HEK293 (cell line): Measurements from ENCODE around the gene SMIM31.

Source experiments
- CTCF ChIA-PET: fragments of 350-600 bp; formaldehyde crosslinking; extraction: SDS; loops from one replicate; lab custom pipeline; 2021; ENCODE audit warnings: antibody characterized with exemption; lab: Yijun Ruan, JAX
- POLR2A ChIA-PET: fragments of 300-600 bp; formaldehyde crosslinking; extraction: SDS; loops from one replicate; lab custom pipeline; 2020; ENCODE audit warnings: antibody characterized with exemption, inconsistent platforms; lab: Yijun Ruan, JAX
- H3K27ac ChIP-seq: fragments of 200-500 bp; sonication (Bioruptor generic); 2 replicates; pipeline ENCODE4 v1.5.1; 2014; ENCODE audit warnings: low read depth, low read length, control low read depth, inconsistent platforms; ENCODE audit errors: extremely low read depth
- H3K36me3 ChIP-seq, 2 experiments: fragments of 200-500 bp in 1 of 2; sonication (Bioruptor generic) in 1 of 2; 1 replicate in 1 of 2; 2 replicates in 1 of 2; pipeline ENCODE4 v1.5.1; 2014 to 2017; ENCODE audit warnings: inconsistent platforms in 2 of 2, low read length in 2 of 2; ENCODE audit not compliant: control insufficient read depth in 2 of 2, insufficient read depth in 1 of 2
- H3K4me1 ChIP-seq: fragments of 200-500 bp; sonication (Bioruptor generic); 2 replicates; pipeline ENCODE4 v1.5.1; 2014; ENCODE audit warnings: mild to moderate bottlenecking, low read length, inconsistent platforms; ENCODE audit not compliant: control insufficient read depth, insufficient read depth
- H3K4me3 ChIP-seq: 2 replicates; pipeline ENCODE4 v1.5.1; 2011; ENCODE audit warnings: low read depth, mild to moderate bottlenecking, control low read depth, low read length, moderate library complexity
- H3K9me3 ChIP-seq: fragments of 200-500 bp; sonication (Bioruptor generic); 2 replicates; pipeline ENCODE4 v1.5.1; 2014; ENCODE audit warnings: low read depth, low read length, inconsistent platforms; ENCODE audit not compliant: control insufficient read depth, insufficient read depth
- HIC1 ChIP-seq: fragments of 450-650 bp; formaldehyde crosslinking; IDR thresholded peaks from 2 replicates; pipeline ENCODE4 v1.5.1; 2016; ENCODE audit warnings: missing biosample characterization, missing genetic modification characterization
- HOXA7 ChIP-seq: sonication (generic); formaldehyde crosslinking; IDR thresholded peaks from 2 replicates; pipeline ENCODE4 v1.8.1; 2022; ENCODE audit warnings: missing genetic modification reagents, borderline replicate concordance
- HOXC10 ChIP-seq: sonication (generic); formaldehyde crosslinking; IDR thresholded peaks from 2 replicates; pipeline ENCODE4 v1.8.1; 2023; ENCODE audit warnings: mild to moderate bottlenecking, missing genetic modification reagents
- KLF1 ChIP-seq: fragments of 450-650 bp; formaldehyde crosslinking; IDR thresholded peaks from 2 replicates; pipeline ENCODE4 v1.5.1; 2016; ENCODE audit warnings: missing biosample characterization, missing genetic modification characterization
- PRDM1 ChIP-seq: fragments of 450-650 bp; formaldehyde crosslinking; IDR thresholded peaks from 2 replicates; pipeline ENCODE4; 2016; ENCODE audit warnings: missing biosample characterization, missing genetic modification characterization
- SP7 ChIP-seq: fragments of 450-650 bp; formaldehyde crosslinking; IDR thresholded peaks from 2 replicates; pipeline ENCODE4 v1.5.1; 2016; ENCODE audit warnings: missing biosample characterization, missing genetic modification characterization
- ZBTB7A ChIP-seq: fragments of 450-650 bp; formaldehyde crosslinking; IDR thresholded peaks from 2 replicates; pipeline ENCODE4 v1.5.1; 2016; ENCODE audit warnings: low read depth, missing biosample characterization, missing genetic modification characterization
- ZFHX2 ChIP-seq: fragments of 450-650 bp; formaldehyde crosslinking; conservative IDR thresholded peaks from 2 replicates; pipeline ENCODE4 v1.5.1; 2016; ENCODE audit warnings: missing biosample characterization, missing genetic modification characterization
- ZIC2 ChIP-seq: fragments of 450-650 bp; formaldehyde crosslinking; IDR thresholded peaks from 2 replicates; pipeline ENCODE4 v1.5.1; 2016; ENCODE audit warnings: missing biosample characterization, missing genetic modification characterization
- ZNF202 ChIP-seq: fragments of 450-650 bp; formaldehyde crosslinking; IDR thresholded peaks from 2 replicates; pipeline ENCODE4 v1.5.1; 2016; ENCODE audit warnings: missing biosample characterization, missing genetic modification characterization, borderline replicate concordance
- ZNF214 ChIP-seq: fragments of 450-650 bp; formaldehyde crosslinking; IDR thresholded peaks from 2 replicates; pipeline ENCODE4 v1.5.1; 2017; ENCODE audit warnings: missing biosample characterization, mild to moderate bottlenecking, missing genetic modification characterization, borderline replicate concordance
- ZNF223 ChIP-seq: fragments of 450-650 bp; formaldehyde crosslinking; IDR thresholded peaks from 2 replicates; pipeline ENCODE4 v1.5.1; 2016; ENCODE audit warnings: missing biosample characterization, missing genetic modification characterization
- ZNF302 ChIP-seq: fragments of 450-650 bp; formaldehyde crosslinking; IDR thresholded peaks from 2 replicates; pipeline ENCODE4 v1.5.1; 2016; ENCODE audit warnings: missing biosample characterization, missing genetic modification characterization, low read depth
- ZNF311 ChIP-seq: fragments of 450-650 bp; formaldehyde crosslinking; IDR thresholded peaks from 2 replicates; pipeline ENCODE4 v1.5.1; 2017; ENCODE audit warnings: missing biosample characterization, missing genetic modification characterization, borderline replicate concordance
- ZNF544 ChIP-seq: fragments of 450-650 bp; formaldehyde crosslinking; IDR thresholded peaks from 2 replicates; pipeline ENCODE4 v1.5.0; 2017; ENCODE audit warnings: missing biosample characterization, missing genetic modification characterization
- ZNF558 ChIP-seq: fragments of 450-650 bp; formaldehyde crosslinking; IDR thresholded peaks from 2 replicates; pipeline ENCODE4 v1.5.1; 2016; ENCODE audit warnings: missing biosample characterization, missing genetic modification characterization
- ZNF600 ChIP-seq: fragments of 450-650 bp; formaldehyde crosslinking; IDR thresholded peaks from 2 replicates; pipeline ENCODE4 v1.5.1; 2016; ENCODE audit warnings: missing biosample characterization, missing genetic modification characterization
- ZNF624 ChIP-seq: fragments of 450-650 bp; formaldehyde crosslinking; IDR thresholded peaks from 2 replicates; pipeline ENCODE4 v1.5.1; 2017; ENCODE audit warnings: missing biosample characterization, missing genetic modification characterization
- ZNF626 ChIP-seq: fragments of 450-650 bp; sonication (Bioruptor Pico); formaldehyde crosslinking; IDR thresholded peaks from 2 replicates; pipeline ENCODE4 v1.5.1; 2018; ENCODE audit warnings: missing biosample characterization, missing genetic modification characterization, inconsistent platforms
- ZNF707 ChIP-seq: fragments of 450-650 bp; formaldehyde crosslinking; IDR thresholded peaks from 2 replicates; pipeline ENCODE4 v1.5.1; 2016; ENCODE audit warnings: missing biosample characterization, missing genetic modification characterization
- ZNF792 ChIP-seq: fragments of 450-650 bp; formaldehyde crosslinking; IDR thresholded peaks from 2 replicates; pipeline ENCODE4 v1.5.1; 2016; ENCODE audit warnings: missing biosample characterization, missing genetic modification characterization
- TF ChIP-seq, protein P1 (sequence below): fragments of 450-650 bp; formaldehyde crosslinking; IDR thresholded peaks from 2 replicates; pipeline ENCODE4 v1.5.1; 2017; ENCODE audit warnings: missing biosample characterization, mild to moderate bottlenecking, missing genetic modification characterization, moderate library complexity
- TF ChIP-seq, protein P2 (sequence below): fragments of 450-650 bp; formaldehyde crosslinking; IDR thresholded peaks from 2 replicates; pipeline ENCODE4 v1.5.1; 2017; ENCODE audit warnings: missing biosample characterization, missing genetic modification characterization
- TF ChIP-seq, protein P3 (sequence below): fragments of 450-650 bp; formaldehyde crosslinking; IDR thresholded peaks from 2 replicates; pipeline ENCODE4 v1.5.1; 2017; ENCODE audit warnings: missing biosample characterization, missing genetic modification characterization
- TF ChIP-seq, protein P4 (sequence below): fragments of 450-650 bp; formaldehyde crosslinking; IDR thresholded peaks from 2 replicates; pipeline ENCODE4 v1.5.1; 2016; ENCODE audit warnings: missing biosample characterization, missing genetic modification characterization

SMIM31 gene

GRCh38 chr4:164716901-164717300 lies 37.0 kb upstream of the SMIM31 start (continued):
- no peak for TF ChIP-seq ZBTB7A (tag by site-specific recombination)

DNA sequence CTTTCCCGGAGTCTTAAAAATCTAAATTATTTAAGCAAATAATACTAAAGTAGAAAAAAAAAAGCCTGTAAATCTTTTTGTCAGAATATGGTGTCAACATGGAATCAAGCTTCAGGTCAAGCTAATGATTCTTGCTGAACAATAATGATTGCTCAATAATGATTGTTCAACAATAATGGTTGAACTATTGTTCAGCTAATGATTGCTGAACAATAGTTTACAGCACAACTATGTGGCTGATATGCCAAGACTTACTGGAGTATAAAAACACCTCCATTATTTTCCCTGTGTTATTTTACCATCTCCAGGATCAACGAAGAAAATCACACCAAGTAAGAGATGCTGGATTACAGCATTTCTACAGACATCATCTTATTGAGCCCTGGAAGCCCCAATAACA lies 35.1 kb upstream of the SMIM31 start:
- H3K36me3 ChIP-seq, result no peaks in the 10 kb centered on the region
- no peak overlapping the region for H3K4me3 ChIP-seq
- H3K27ac ChIP-seq, result no peak overlapping the region
- ChIA-PET CTCF (interaction anchor here (1.1 kb wide), 1 partner anchor 11 kb away, joined by 3 read pairs; no protein-coding TSS in a partner anchor), POLR2A (no interaction called here)
- no peaks in the 10 kb centered on the region for H3K9me3 ChIP-seq
- TF ChIP-seq ZNF600 (tag by site-specific recombination) (no peak), ZNF558 (no peak), HIC1 (tag by site-specific recombination) (no peak), ZNF624 (tag by site-specific recombination) (no peak), ZNF302 (tag by site-specific recombination) (no peak)
- H3K4me1 ChIP-seq, result no peaks in the 10 kb centered on the region

GRCh38 chr4:164725066-164725465 lies 28.9 kb upstream of the SMIM31 start:
- no peaks in the 10 kb centered on the region for H3K4me1 ChIP-seq
- ChIA-PET POLR2A (no interaction called here), CTCF (no interaction called here)

GRCh38 chr4:164730705-164731393 lies 23.1 kb upstream of the SMIM31 start:
- Histone ChIP-seq H3K27ac (no peak overlapping the region), H3K4me1 (no peaks in the 10 kb centered on the region), H3K9me3 (no peaks in the 10 kb centered on the region), H3K4me3 (no peak overlapping the region), H3K36me3 (no peaks in the 10 kb centered on the region)
- POLR2A ChIA-PET, result no interaction called here
- CTCF ChIA-PET, result interaction anchor here (0.6 to 3.0 kb wide), 16 partner anchors 9 to 1225 kb away, joined by 3 to 12 read pairs (median 3); no protein-coding TSS in a partner anchor
- TF ChIP-seq HOXC10 (CRISPR knock-in tag) (no peak), ZNF792 (no peak), ZNF311 (no peak), ZNF626 (tag by site-specific recombination) (no peak), HIC1 (tag by site-specific recombination) (no peak), PRDM1 (tag by site-specific recombination) (no peak)
- TF ChIP-seq, protein P1, sequence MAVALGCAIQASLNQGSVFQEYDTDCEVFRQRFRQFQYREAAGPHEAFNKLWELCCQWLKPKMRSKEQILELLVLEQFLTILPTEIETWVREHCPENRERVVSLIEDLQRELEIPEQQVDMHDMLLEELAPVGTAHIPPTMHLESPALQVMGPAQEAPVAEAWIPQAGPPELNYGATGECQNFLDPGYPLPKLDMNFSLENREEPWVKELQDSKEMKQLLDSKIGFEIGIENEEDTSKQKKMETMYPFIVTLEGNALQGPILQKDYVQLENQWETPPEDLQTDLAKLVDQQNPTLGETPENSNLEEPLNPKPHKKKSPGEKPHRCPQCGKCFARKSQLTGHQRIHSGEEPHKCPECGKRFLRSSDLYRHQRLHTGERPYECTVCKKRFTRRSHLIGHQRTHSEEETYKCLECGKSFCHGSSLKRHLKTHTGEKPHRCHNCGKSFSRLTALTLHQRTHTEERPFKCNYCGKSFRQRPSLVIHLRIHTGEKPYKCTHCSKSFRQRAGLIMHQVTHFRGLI (tag by site-specific recombination), result no peak
- TF ChIP-seq, protein P2, sequence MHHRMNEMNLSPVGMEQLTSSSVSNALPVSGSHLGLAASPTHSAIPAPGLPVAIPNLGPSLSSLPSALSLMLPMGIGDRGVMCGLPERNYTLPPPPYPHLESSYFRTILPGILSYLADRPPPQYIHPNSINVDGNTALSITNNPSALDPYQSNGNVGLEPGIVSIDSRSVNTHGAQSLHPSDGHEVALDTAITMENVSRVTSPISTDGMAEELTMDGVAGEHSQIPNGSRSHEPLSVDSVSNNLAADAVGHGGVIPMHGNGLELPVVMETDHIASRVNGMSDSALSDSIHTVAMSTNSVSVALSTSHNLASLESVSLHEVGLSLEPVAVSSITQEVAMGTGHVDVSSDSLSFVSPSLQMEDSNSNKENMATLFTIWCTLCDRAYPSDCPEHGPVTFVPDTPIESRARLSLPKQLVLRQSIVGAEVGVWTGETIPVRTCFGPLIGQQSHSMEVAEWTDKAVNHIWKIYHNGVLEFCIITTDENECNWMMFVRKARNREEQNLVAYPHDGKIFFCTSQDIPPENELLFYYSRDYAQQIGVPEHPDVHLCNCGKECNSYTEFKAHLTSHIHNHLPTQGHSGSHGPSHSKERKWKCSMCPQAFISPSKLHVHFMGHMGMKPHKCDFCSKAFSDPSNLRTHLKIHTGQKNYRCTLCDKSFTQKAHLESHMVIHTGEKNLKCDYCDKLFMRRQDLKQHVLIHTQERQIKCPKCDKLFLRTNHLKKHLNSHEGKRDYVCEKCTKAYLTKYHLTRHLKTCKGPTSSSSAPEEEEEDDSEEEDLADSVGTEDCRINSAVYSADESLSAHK, result no peak

More at GRCh38 chr4:164725066-164725465, 28.9 kb upstream of the SMIM31 start:
- TF ChIP-seq ZIC2 (tag by site-specific recombination) (no peak), ZNF202 (no peak), KLF1 (tag by site-specific recombination) (no peak), HOXA7 (CRISPR knock-in tag) (no peak), ZNF544 (tag by site-specific recombination) (no peak), SP7 (tag by site-specific recombination) (no peak), ZNF214 (no peak), ZFHX2 (tag by site-specific recombination) (no peak), ZNF223 (tag by site-specific recombination) (no peak), ZNF707 (tag by site-specific recombination) (no peak)
- TF ChIP-seq, protein P3, sequence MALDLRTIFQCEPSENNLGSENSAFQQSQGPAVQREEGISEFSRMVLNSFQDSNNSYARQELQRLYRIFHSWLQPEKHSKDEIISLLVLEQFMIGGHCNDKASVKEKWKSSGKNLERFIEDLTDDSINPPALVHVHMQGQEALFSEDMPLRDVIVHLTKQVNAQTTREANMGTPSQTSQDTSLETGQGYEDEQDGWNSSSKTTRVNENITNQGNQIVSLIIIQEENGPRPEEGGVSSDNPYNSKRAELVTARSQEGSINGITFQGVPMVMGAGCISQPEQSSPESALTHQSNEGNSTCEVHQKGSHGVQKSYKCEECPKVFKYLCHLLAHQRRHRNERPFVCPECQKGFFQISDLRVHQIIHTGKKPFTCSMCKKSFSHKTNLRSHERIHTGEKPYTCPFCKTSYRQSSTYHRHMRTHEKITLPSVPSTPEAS, result no peak
- TF ChIP-seq, protein P4, sequence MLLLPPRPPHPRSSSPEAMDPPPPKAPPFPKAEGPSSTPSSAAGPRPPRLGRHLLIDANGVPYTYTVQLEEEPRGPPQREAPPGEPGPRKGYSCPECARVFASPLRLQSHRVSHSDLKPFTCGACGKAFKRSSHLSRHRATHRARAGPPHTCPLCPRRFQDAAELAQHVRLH, result no peak
- no peak overlapping the region for H3K4me3 ChIP-seq
- no peaks in the 10 kb centered on the region for H3K9me3 ChIP-seq
- H3K27ac ChIP-seq, result no peak overlapping the region
- H3K36me3 ChIP-seq, result no peaks in the 10 kb centered on the region
